GM23338 (cell line): Measurements from ENCODE around the gene RASL12.

Source experiments
- CREB1 ChIP-seq: fragments of 250-450 bp; sonication (Bioruptor Pico); IDR thresholded peaks from 2 replicates; pipeline ENCODE4 v1.5.0; 2020; ENCODE audit warnings: low read depth, mild to moderate bottlenecking, moderate library complexity
- EZH2 ChIP-seq: fragments of 200-600 bp; sonication (generic); IDR thresholded peaks from one replicate; pipeline ENCODE4 v1.8.0; 2017; ENCODE audit warnings: antibody characterized with exemption, mild to moderate bottlenecking, low read depth; ENCODE audit not compliant: unreplicated experiment
- EZH2phosphoT487 ChIP-seq: fragments of 200-600 bp; sonication (generic); IDR thresholded peaks from one replicate; pipeline ENCODE4 v1.8.1; 2018; ENCODE audit warnings: antibody characterized with exemption; ENCODE audit not compliant: unreplicated experiment
- JUNB ChIP-seq: IDR thresholded peaks from one replicate; pipeline ENCODE4 v1.6.1; 2016; ENCODE audit warnings: antibody characterized with exemption; ENCODE audit not compliant: unreplicated experiment
- NANOG ChIP-seq: IDR thresholded peaks from 2 replicates; pipeline ENCODE4 v1.6.1; 2016; ENCODE audit warnings: antibody characterized with exemption, borderline replicate concordance
- POLR2AphosphoS5 ChIP-seq: IDR thresholded peaks from 2 replicates; pipeline ENCODE4 v1.6.1; 2016; ENCODE audit warnings: antibody characterized with exemption, low read depth
- STAT1 ChIP-seq: IDR thresholded peaks from one replicate; pipeline ENCODE4 v1.6.1; 2016; ENCODE audit warnings: antibody characterized with exemption; ENCODE audit not compliant: unreplicated experiment
- ZNF114 ChIP-seq: fragments of 250-450 bp; sonication (Bioruptor Pico); IDR thresholded peaks from 2 replicates; pipeline ENCODE4 v1.5.0; 2020; ENCODE audit warnings: mild to moderate bottlenecking, moderate library complexity
- ZNF331 ChIP-seq: fragments of 250-450 bp; sonication (Bioruptor Pico); IDR thresholded peaks from 2 replicates; pipeline ENCODE4 v1.5.0; 2020; ENCODE audit warnings: low read depth, mild to moderate bottlenecking, moderate library complexity
- TF ChIP-seq, protein P1 (sequence below), 2 experiments: fragments of 200-600 bp in 1 of 2; sonication (generic) in 1 of 2; conservative IDR thresholded peaks; 2 replicates each; pipeline versions ENCODE4 v1.5.1 to v1.6.1; 2016 to 2017; ENCODE audit warnings: antibody characterized with exemption in 2 of 2, low read depth in 2 of 2, mild to moderate bottlenecking in 2 of 2, moderate library complexity in 1 of 2
- TF ChIP-seq, protein P2 (sequence below): IDR thresholded peaks from one replicate; pipeline ENCODE4 v1.6.1; 2018; ENCODE audit warnings: antibody characterized with exemption; ENCODE audit not compliant: unreplicated experiment
- TF ChIP-seq, protein P3 (sequence below): IDR thresholded peaks from 2 replicates; pipeline ENCODE4 v1.6.1; 2016; ENCODE audit warnings: antibody characterized with exemption

DNA sequence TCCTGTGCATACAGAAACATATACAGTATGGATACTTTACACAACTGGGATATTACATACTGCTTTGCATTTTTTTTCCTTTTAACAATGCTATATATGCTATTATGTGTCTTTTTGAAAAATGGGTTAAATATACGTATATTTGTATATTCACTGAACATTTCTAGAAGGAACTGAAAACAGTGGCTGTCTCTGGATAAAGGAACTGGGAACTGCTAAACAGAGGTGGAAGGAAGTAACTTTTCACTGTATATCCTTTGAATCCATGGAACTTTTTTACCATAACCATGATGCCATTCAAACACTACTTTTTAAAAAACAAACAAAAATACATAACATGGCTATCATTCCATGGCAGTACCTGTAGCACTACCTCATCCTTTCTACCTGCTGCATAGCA is 40.2 kb downstream of the RASL12 start:
- TF ChIP-seq, protein P1, sequence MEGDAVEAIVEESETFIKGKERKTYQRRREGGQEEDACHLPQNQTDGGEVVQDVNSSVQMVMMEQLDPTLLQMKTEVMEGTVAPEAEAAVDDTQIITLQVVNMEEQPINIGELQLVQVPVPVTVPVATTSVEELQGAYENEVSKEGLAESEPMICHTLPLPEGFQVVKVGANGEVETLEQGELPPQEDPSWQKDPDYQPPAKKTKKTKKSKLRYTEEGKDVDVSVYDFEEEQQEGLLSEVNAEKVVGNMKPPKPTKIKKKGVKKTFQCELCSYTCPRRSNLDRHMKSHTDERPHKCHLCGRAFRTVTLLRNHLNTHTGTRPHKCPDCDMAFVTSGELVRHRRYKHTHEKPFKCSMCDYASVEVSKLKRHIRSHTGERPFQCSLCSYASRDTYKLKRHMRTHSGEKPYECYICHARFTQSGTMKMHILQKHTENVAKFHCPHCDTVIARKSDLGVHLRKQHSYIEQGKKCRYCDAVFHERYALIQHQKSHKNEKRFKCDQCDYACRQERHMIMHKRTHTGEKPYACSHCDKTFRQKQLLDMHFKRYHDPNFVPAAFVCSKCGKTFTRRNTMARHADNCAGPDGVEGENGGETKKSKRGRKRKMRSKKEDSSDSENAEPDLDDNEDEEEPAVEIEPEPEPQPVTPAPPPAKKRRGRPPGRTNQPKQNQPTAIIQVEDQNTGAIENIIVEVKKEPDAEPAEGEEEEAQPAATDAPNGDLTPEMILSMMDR (conservative IDR thresholded peaks at IDR 0.05; ENCODE audit: low read depth in 2 of 2) = no peak
- TF ChIP-seq EZH2phosphoT487 (no peak), POLR2AphosphoS5 (no peak), CREB1 (CRISPR knock-in tag) (no peak), EZH2 (no peak), JUNB (no peak), ZNF114 (CRISPR knock-in tag) (no peak), STAT1 (no peak), ZNF331 (no peak), NANOG (no peak)
- TF ChIP-seq, protein P2, sequence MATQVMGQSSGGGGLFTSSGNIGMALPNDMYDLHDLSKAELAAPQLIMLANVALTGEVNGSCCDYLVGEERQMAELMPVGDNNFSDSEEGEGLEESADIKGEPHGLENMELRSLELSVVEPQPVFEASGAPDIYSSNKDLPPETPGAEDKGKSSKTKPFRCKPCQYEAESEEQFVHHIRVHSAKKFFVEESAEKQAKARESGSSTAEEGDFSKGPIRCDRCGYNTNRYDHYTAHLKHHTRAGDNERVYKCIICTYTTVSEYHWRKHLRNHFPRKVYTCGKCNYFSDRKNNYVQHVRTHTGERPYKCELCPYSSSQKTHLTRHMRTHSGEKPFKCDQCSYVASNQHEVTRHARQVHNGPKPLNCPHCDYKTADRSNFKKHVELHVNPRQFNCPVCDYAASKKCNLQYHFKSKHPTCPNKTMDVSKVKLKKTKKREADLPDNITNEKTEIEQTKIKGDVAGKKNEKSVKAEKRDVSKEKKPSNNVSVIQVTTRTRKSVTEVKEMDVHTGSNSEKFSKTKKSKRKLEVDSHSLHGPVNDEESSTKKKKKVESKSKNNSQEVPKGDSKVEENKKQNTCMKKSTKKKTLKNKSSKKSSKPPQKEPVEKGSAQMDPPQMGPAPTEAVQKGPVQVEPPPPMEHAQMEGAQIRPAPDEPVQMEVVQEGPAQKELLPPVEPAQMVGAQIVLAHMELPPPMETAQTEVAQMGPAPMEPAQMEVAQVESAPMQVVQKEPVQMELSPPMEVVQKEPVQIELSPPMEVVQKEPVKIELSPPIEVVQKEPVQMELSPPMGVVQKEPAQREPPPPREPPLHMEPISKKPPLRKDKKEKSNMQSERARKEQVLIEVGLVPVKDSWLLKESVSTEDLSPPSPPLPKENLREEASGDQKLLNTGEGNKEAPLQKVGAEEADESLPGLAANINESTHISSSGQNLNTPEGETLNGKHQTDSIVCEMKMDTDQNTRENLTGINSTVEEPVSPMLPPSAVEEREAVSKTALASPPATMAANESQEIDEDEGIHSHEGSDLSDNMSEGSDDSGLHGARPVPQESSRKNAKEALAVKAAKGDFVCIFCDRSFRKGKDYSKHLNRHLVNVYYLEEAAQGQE = no peak
- TF ChIP-seq, protein P3, sequence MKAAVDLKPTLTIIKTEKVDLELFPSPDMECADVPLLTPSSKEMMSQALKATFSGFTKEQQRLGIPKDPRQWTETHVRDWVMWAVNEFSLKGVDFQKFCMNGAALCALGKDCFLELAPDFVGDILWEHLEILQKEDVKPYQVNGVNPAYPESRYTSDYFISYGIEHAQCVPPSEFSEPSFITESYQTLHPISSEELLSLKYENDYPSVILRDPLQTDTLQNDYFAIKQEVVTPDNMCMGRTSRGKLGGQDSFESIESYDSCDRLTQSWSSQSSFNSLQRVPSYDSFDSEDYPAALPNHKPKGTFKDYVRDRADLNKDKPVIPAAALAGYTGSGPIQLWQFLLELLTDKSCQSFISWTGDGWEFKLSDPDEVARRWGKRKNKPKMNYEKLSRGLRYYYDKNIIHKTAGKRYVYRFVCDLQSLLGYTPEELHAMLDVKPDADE = no peak
